Measurements from ENCODE around the gene GDF9.

- TF ChIP-seq CTCF (conservative IDR thresholded peaks at IDR 0.05; ENCODE audit: low read depth in 2 of 2) (no peak), EZH2 (IDR thresholded peaks at IDR 0.05; ENCODE audit: low read depth, unreplicated experiment) (no peak), EZH2phosphoT487 (IDR thresholded peaks at IDR 0.05; ENCODE audit: unreplicated experiment) (no peak), CREB1 (CRISPR knock-in tag; IDR thresholded peaks at IDR 0.05; ENCODE audit: low read depth) (no peak)
Observed at GRCh38 chr5:132870801-132871200, 4.5 kb upstream of the GDF9 start.
